Nephron progenitor cell (in vitro differentiated cells): ENCODE results near the gene UBA1.

Experiments used
- DNase-seq: peaks from one replicate; pipeline ENCODE4 v3.0.0; 2021
- H3K27ac Mint-ChIP-seq: 2 replicates; pipeline ENCODE4 v1.8.0; 2021; ENCODE audit warnings: mild to moderate bottlenecking, moderate library complexity, mixed read lengths
- H3K27me3 Mint-ChIP-seq: 2 replicates; pipeline ENCODE4 v1.8.0; 2021; ENCODE audit warnings: mild to moderate bottlenecking, low read depth, mixed read lengths; ENCODE audit not compliant: poor library complexity
- H3K36me3 Mint-ChIP-seq: 2 replicates; pipeline ENCODE4 v1.8.0; 2021; ENCODE audit warnings: low read depth, mixed read lengths
- H3K4me1 Mint-ChIP-seq: 2 replicates; pipeline ENCODE4 v1.8.0; 2021; ENCODE audit warnings: mixed read lengths
- H3K4me3 Mint-ChIP-seq: 2 replicates; pipeline ENCODE4 v1.8.0; 2021; ENCODE audit warnings: mild to moderate bottlenecking, moderate library complexity, mixed read lengths
- H3K9me3 Mint-ChIP-seq: 2 replicates; pipeline ENCODE4 v1.8.0; 2021; ENCODE audit warnings: mild to moderate bottlenecking, moderate library complexity, mixed read lengths
- CTCF ChIP-seq: fragments of 200-600 bp; sonication (generic); IDR thresholded peaks from 2 replicates; pipeline ENCODE4 v1.5.0; 2021; ENCODE audit warnings: antibody characterized with exemption

UBA1 gene

DNA sequence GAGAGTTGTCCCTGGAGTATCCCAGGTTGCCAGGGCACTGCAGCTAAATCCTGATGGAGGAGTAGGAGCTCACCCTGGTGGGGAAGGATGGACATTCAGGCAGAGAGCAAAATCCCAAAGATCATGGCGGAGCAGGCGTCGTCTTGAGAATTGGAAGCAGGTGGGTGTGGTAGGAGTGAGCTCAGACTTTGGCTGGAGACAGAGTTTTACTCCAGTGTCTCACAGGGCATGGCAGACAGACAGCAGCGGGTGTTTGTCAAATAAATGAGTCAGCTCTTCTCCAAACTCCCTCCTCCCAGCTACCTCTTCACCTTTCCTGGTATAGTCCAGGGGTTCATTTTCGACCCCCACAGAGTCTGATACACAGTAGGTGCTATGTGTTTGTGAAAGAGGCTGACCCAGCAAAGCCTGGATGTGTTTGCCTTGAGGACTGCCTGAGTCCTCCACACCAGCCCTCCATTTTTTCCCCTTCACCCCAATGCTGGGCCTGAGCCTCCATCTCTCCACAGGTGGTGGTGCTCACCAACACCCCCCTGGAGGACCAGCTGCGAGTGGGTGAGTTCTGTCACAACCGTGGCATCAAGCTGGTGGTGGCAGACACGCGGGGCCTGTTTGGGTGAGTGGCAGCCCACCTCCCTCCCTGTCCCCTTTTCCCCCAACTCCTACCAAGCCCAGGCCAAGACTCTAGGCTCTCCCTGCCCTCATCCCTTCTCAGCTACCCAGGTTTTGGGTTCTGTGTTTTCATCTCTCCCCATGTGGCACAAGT, 6.9 kb downstream of the UBA1 start:
- peaks cover 35% of the 10 kb centered on the region for H3K4me1 Mint-ChIP-seq
- peaks cover 99% of the 10 kb centered on the region for H3K36me3 Mint-ChIP-seq
- no peak overlapping the region for H3K4me3 Mint-ChIP-seq
- H3K27me3 Mint-ChIP-seq: peaks cover 5% of the 10 kb centered on the region
- no peak for DNase-seq
- peak overlapping the region; percentile 92 for H3K27ac Mint-ChIP-seq
- no peaks in the 10 kb centered on the region for H3K9me3 Mint-ChIP-seq
- TF ChIP-seq CTCF: no peak

- Mint-ChIP-seq H3K9me3 (no peaks in the 10 kb centered on the region), H3K4me1 (peaks cover 26% of the 10 kb centered on the region), H3K27me3 (peaks cover 5% of the 10 kb centered on the region), H3K4me3 (no peak overlapping the region), H3K36me3 (peaks cover 99% of the 10 kb centered on the region), H3K27ac (peak overlapping the region; percentile 75)
- no peak for DNase-seq
- TF ChIP-seq CTCF: no peak
Measured at GRCh38 chrX:47201345-47201944, 7.8 kb downstream of the UBA1 start.

- Mint-ChIP-seq H3K27me3 (peaks cover 5% of the 10 kb centered on the region), H3K9me3 (no peaks in the 10 kb centered on the region), H3K4me3 (no peak overlapping the region), H3K27ac (peak overlapping the region; percentile 36), H3K4me1 (peaks cover 18% of the 10 kb centered on the region), H3K36me3 (peaks cover 99% of the 10 kb centered on the region)
- no peak for DNase-seq
- no peak for TF ChIP-seq CTCF
Measured at GRCh38 chrX:47202316-47202715, 8.7 kb downstream of the UBA1 start.

GRCh38 chrX:47202877-47203276, 9.2 kb downstream of the UBA1 start:
- Mint-ChIP-seq H3K4me3 (no peak overlapping the region), H3K36me3 (peaks cover 97% of the 10 kb centered on the region), H3K9me3 (no peaks in the 10 kb centered on the region), H3K27ac (no peak overlapping the region), H3K27me3 (peaks cover 5% of the 10 kb centered on the region), H3K4me1 (peaks cover 12% of the 10 kb centered on the region)
- no peak for TF ChIP-seq CTCF
- DNase-seq: no peak

- no peaks in the 10 kb centered on the region for H3K9me3 Mint-ChIP-seq
- DNase-seq: no peak
- no peaks in the 10 kb centered on the region for H3K4me1 Mint-ChIP-seq
- no peak for TF ChIP-seq CTCF
- H3K36me3 Mint-ChIP-seq: peaks cover 92% of the 10 kb centered on the region
- H3K27me3 Mint-ChIP-seq: peaks cover 2% of the 10 kb centered on the region
- H3K4me3 Mint-ChIP-seq: no peak overlapping the region
- no peak overlapping the region for H3K27ac Mint-ChIP-seq
Measured at GRCh38 chrX:47204970-47205369, 11.3 kb downstream of the UBA1 start.

DNA sequence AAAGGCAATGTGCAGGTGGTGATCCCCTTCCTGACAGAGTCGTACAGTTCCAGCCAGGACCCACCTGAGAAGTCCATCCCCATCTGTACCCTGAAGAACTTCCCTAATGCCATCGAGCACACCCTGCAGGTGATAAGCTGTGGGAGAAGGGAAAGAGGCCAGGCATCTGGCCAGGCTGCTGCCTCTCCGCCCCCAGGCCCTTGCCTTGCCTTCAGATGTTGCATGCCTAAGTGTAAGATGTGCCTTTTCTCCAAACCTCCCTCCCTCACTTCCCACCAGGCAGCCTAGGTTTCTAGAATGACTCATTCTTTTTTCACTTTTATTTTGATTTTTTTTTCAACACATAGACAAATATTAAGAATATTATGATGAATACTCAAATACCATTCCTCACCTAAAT, 12.7 kb downstream of the UBA1 start:
- Mint-ChIP-seq H3K27me3 (no peaks in the 10 kb centered on the region), H3K4me1 (no peaks in the 10 kb centered on the region), H3K27ac (peak overlapping the region; percentile 48), H3K9me3 (no peaks in the 10 kb centered on the region), H3K36me3 (peaks cover 92% of the 10 kb centered on the region), H3K4me3 (no peak overlapping the region)
- DNase-seq: no peak
- TF ChIP-seq CTCF: no peak
